ENCODE data around the gene MET. TPM values are rescaled to one million over a fixed set of nuclear protein-coding genes. Genes with fewer than 3 reads are reported as not detected.

MET gene
- total RNA-seq, 2 donors from 2014 or later = 15.8 to 18.6 TPM

GRCh38 chr7:116726713-116727431 lies 54.9 kb downstream of the MET start:
- no peak for TF ChIP-seq CTCF (IDR thresholded peaks at IDR 0.05)
- ATAC-seq (ENCODE audit: insufficient number of reproducible peaks, low FRiP score, low read depth) = no peak

GRCh38 chr7:116727432-116728009 lies 55.5 kb downstream of the MET start:
- ATAC-seq (ENCODE audit: insufficient number of reproducible peaks, low FRiP score, low read depth) (no peak), DNase-seq (ENCODE audit: low spot score) (no peak)
- no peaks in the 10 kb centered on the region for H3K36me3 ChIP-seq
- H3K9me3 ChIP-seq = no peaks in the 10 kb centered on the region
- no peaks in the 10 kb centered on the region for H3K27me3 ChIP-seq (replicated peaks; ENCODE audit: insufficient read depth)
- H3K4me1 ChIP-seq (ENCODE audit: control insufficient read depth in 1 of 2, low read depth in 2 of 2) = no peaks in the 10 kb centered on the region
- no peak overlapping the region for H3K4me3 ChIP-seq
- H3K27ac ChIP-seq = no peak overlapping the region
- no peak for TF ChIP-seq CTCF (IDR thresholded peaks at IDR 0.05)

More at GRCh38 chr7:116726713-116727431, 54.9 kb downstream of the MET start:
- H3K9me3 ChIP-seq = no peaks in the 10 kb centered on the region
- H3K27me3 ChIP-seq (replicated peaks; ENCODE audit: insufficient read depth) = no peaks in the 10 kb centered on the region
- no peak for DNase-seq (ENCODE audit: low spot score)
- no peak overlapping the region for H3K27ac ChIP-seq
- no peak overlapping the region for H3K4me3 ChIP-seq
- no peaks in the 10 kb centered on the region for H3K4me1 ChIP-seq (ENCODE audit: control insufficient read depth in 1 of 2, low read depth in 2 of 2)
- no peaks in the 10 kb centered on the region for H3K36me3 ChIP-seq

- H3K36me3 ChIP-seq = no peaks in the 10 kb centered on the region
- no peak overlapping the region for H3K4me3 ChIP-seq
- no peak for TF ChIP-seq CTCF (IDR thresholded peaks at IDR 0.05)
- no peaks in the 10 kb centered on the region for H3K4me1 ChIP-seq (ENCODE audit: control insufficient read depth in 1 of 2, low read depth in 2 of 2)
- no peaks in the 10 kb centered on the region for H3K9me3 ChIP-seq
- no peaks in the 10 kb centered on the region for H3K27me3 ChIP-seq (replicated peaks; ENCODE audit: insufficient read depth)
- no peak for DNase-seq (ENCODE audit: low spot score)
- H3K27ac ChIP-seq = no peak overlapping the region
- ATAC-seq (ENCODE audit: insufficient number of reproducible peaks, low FRiP score, low read depth) = no peak
These were observed 56.4 kb downstream of the MET start for GRCh38 chr7:116728413-116728812.

GRCh38 chr7:116730097-116731022 lies 58.4 kb downstream of the MET start:
- H3K4me1 ChIP-seq (ENCODE audit: control insufficient read depth in 1 of 2, low read depth in 2 of 2) = no peaks in the 10 kb centered on the region
- no peaks in the 10 kb centered on the region for H3K9me3 ChIP-seq
- no peak for DNase-seq (ENCODE audit: low spot score)
- no peaks in the 10 kb centered on the region for H3K36me3 ChIP-seq
- H3K27ac ChIP-seq = no peak overlapping the region
- no peak overlapping the region for H3K4me3 ChIP-seq
- no peak for ATAC-seq (ENCODE audit: insufficient number of reproducible peaks, low FRiP score, low read depth)
- no peak for TF ChIP-seq CTCF (IDR thresholded peaks at IDR 0.05)
- H3K27me3 ChIP-seq (replicated peaks; ENCODE audit: insufficient read depth) = no peaks in the 10 kb centered on the region

GRCh38 chr7:116731023-116731395 lies 59.0 kb downstream of the MET start:
- no peaks in the 10 kb centered on the region for H3K9me3 ChIP-seq
- ATAC-seq (ENCODE audit: insufficient number of reproducible peaks, low FRiP score, low read depth) (no peak), DNase-seq (ENCODE audit: low spot score) (no peak)
- no peak overlapping the region for H3K27ac ChIP-seq
- TF ChIP-seq CTCF (IDR thresholded peaks at IDR 0.05) = no peak
- H3K36me3 ChIP-seq = no peaks in the 10 kb centered on the region
- H3K4me3 ChIP-seq = no peak overlapping the region
- H3K27me3 ChIP-seq (replicated peaks; ENCODE audit: insufficient read depth) = no peaks in the 10 kb centered on the region
- no peaks in the 10 kb centered on the region for H3K4me1 ChIP-seq (ENCODE audit: control insufficient read depth in 1 of 2, low read depth in 2 of 2)

All from thoracic aorta (tissue), 2 donors.